HepG2 (cell line): ENCODE results near the gene GFPT1. TPM values are rescaled to one million over a fixed set of nuclear protein-coding genes. Genes with fewer than 3 reads are reported as not detected.

Source experiments
- NBN ChIP-seq: fragments of 450-650 bp; conservative IDR thresholded peaks from 2 replicates; pipeline ENCODE4 v1.6.1; 2017
- RFX1 ChIP-seq: fragments of 450-650 bp; IDR thresholded peaks from 2 replicates; pipeline ENCODE4 v1.6.1; 2017
- SMAD1 ChIP-seq: sonication (generic); formaldehyde crosslinking; IDR thresholded peaks from 2 replicates; pipeline ENCODE4 v1.4.0; 2020; ENCODE audit warnings: missing genetic modification reagents, low read depth, mild to moderate bottlenecking, borderline replicate concordance
- polyA plus RNA-seq, 8 experiments: library from polyadenylated mRNA; depleted of rRNA in 3 of 8; stranded (reverse) in 7 of 8; unstranded in 1 of 8; fragments of >200 nt; fragmentation: Illumina TruSeq in 4 of 8; extraction: Trizol in 4 of 8; gene quantifications; 2 replicates each; pipeline versions ENCODE4 v1.2.1 to v1.2.3, GENCODE V29; 2011 to 2016; ENCODE audit warnings: low read depth in 4 of 8, missing spikeins in 1 of 8, mixed read lengths in 1 of 8; ENCODE audit not compliant: insufficient read depth in 1 of 8
- total RNA-seq, 5 experiments: library from RNA; depleted of rRNA; stranded (reverse); fragments of >200 nt; fragmentation: Illumina TruSeq; extraction: Trizol; gene quantifications; 2 replicates each; pipeline ENCODE4 v1.2.3, GENCODE V29; 2016; ENCODE audit warnings: low read depth in 1 of 5
- TF ChIP-seq, protein P1 (sequence below): sonication (generic); formaldehyde crosslinking; IDR thresholded peaks from 2 replicates; pipeline ENCODE4 v1.5.1; 2020; ENCODE audit warnings: missing genetic modification reagents, mild to moderate bottlenecking, borderline replicate concordance
- TF ChIP-seq, protein P2 (sequence below), 2 experiments: IDR thresholded peaks; 2 replicates each; pipeline ENCODE4 v1.6.1; 2011 to 2012; ENCODE audit warnings: low read length in 2 of 2, borderline replicate concordance in 1 of 2, low read depth in 1 of 2, mild to moderate bottlenecking in 1 of 2, moderate library complexity in 1 of 2
- TF ChIP-seq, protein P3 (sequence below): sonication (generic); formaldehyde crosslinking; IDR thresholded peaks from 2 replicates; pipeline ENCODE4 v1.5.0; 2020; ENCODE audit warnings: mild to moderate bottlenecking, missing genetic modification reagents, borderline replicate concordance
- TF ChIP-seq, protein P4 (sequence below): sonication (generic); formaldehyde crosslinking; IDR thresholded peaks from 2 replicates; pipeline ENCODE4 v1.5.0; 2020; ENCODE audit warnings: mild to moderate bottlenecking, missing genetic modification reagents
- TF ChIP-seq, protein P5 (sequence below): sonication (generic); formaldehyde crosslinking; IDR thresholded peaks from 2 replicates; pipeline ENCODE4 v1.4.0; 2020; ENCODE audit warnings: missing genetic modification reagents
- TF ChIP-seq, protein P6 (sequence below): sonication (generic); formaldehyde crosslinking; IDR thresholded peaks from 2 replicates; pipeline ENCODE4 v1.5.1; 2020; ENCODE audit warnings: mild to moderate bottlenecking, missing genetic modification reagents, borderline replicate concordance

The GFPT1 gene
- total and polyA plus RNA-seq, 2 of the 13 experiments (the other 11 are each of a cell fraction or from before 2014, with no cell fraction given) = 24.0 to 84.9 TPM

DNA sequence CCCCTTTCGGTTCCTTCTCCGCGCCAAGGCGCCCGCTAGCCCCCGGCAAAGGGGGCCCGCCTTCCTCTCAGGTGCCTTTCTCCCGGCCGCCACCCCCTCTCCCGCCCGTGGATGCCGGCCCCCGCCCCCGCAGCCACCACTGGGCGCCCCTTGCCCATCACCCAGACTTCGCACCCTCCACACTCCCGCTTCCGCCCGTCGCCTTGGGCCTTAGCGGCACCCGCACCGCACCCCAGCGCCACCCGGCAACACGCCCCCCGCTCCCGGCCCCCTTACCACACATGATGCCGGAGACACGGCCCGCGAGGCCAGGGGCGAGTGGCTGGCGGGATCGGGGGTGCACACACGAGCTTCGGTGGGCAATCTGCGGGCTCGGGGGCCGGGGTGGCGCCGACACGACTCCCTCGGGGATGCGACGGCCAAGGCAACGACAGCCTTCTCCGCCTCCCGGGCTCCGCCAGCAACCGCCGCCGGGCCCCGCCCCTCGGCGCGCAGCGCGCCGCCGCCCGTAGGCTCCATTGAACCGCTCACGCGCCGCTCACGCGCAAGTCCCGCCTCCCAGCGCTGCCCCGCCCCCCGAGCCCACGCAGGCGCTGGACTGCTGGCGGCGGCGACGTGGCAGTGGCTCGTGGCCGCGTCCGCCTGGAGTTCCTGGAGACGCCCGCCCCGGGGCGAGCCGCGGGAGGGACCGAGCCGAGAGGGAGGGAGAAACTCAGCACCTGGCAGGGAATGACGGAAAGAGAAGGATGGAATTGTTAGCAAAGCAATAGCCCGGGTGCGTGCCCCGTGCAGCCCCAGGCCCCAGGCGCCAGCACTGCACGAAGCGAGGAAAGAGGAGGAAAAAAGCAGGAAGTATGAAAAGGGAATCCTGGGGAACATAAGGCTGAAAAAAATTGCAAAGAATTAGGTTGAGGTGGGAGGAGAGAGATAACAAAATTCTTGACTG, at the start of gene GFPT1 (continued):
- TF ChIP-seq, protein P1, sequence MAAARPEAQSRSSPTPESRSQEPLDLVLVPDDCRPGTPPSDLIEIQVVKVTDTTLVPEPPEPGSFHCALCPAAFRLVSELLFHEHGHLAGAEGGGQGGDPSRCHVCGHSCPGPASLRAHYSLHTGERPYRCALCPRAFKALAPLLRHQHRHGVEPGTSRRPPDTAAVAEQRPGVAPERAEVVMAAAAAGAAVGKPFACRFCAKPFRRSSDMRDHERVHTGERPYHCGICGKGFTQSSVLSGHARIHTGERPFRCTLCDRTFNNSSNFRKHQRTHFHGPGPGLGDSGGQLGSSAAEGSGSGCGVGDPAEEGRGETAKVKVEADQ (CRISPR knock-in tag) = peak; percentile 97; the same call in 1 of the 2 replicates
- TF ChIP-seq SMAD1 (peak; percentile 91), NBN (no peak), RFX1 (no peak)
- TF ChIP-seq, protein P2, sequence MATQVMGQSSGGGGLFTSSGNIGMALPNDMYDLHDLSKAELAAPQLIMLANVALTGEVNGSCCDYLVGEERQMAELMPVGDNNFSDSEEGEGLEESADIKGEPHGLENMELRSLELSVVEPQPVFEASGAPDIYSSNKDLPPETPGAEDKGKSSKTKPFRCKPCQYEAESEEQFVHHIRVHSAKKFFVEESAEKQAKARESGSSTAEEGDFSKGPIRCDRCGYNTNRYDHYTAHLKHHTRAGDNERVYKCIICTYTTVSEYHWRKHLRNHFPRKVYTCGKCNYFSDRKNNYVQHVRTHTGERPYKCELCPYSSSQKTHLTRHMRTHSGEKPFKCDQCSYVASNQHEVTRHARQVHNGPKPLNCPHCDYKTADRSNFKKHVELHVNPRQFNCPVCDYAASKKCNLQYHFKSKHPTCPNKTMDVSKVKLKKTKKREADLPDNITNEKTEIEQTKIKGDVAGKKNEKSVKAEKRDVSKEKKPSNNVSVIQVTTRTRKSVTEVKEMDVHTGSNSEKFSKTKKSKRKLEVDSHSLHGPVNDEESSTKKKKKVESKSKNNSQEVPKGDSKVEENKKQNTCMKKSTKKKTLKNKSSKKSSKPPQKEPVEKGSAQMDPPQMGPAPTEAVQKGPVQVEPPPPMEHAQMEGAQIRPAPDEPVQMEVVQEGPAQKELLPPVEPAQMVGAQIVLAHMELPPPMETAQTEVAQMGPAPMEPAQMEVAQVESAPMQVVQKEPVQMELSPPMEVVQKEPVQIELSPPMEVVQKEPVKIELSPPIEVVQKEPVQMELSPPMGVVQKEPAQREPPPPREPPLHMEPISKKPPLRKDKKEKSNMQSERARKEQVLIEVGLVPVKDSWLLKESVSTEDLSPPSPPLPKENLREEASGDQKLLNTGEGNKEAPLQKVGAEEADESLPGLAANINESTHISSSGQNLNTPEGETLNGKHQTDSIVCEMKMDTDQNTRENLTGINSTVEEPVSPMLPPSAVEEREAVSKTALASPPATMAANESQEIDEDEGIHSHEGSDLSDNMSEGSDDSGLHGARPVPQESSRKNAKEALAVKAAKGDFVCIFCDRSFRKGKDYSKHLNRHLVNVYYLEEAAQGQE (IDR thresholded peaks at IDR 0.05; ENCODE audit: borderline replicate concordance in 1 of 2, low read depth in 1 of 2, low read length in 2 of 2) = peak in 1 of 2 experiments; percentile 60; a peak in 1 of 4 replicates
- TF ChIP-seq, protein P3, sequence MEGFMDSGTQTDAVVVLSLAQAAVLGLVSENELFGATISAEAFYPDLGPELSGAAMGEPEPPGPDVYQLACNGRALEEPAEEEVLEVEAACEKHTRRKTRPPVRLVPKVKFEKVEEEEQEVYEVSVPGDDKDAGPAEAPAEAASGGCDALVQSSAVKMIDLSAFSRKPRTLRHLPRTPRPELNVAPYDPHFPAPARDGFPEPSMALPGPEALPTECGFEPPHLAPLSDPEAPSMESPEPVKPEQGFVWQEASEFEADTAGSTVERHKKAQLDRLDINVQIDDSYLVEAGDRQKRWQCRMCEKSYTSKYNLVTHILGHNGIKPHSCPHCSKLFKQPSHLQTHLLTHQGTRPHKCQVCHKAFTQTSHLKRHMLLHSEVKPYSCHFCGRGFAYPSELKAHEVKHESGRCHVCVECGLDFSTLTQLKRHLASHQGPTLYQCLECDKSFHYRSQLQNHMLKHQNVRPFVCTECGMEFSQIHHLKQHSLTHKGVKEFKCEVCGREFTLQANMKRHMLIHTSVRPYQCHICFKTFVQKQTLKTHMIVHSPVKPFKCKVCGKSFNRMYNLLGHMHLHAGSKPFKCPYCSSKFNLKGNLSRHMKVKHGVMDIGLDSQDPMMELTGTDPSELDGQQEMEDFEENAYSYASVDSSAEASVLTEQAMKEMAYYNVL (CRISPR knock-in tag) = peak; percentile 68
- TF ChIP-seq, protein P4, sequence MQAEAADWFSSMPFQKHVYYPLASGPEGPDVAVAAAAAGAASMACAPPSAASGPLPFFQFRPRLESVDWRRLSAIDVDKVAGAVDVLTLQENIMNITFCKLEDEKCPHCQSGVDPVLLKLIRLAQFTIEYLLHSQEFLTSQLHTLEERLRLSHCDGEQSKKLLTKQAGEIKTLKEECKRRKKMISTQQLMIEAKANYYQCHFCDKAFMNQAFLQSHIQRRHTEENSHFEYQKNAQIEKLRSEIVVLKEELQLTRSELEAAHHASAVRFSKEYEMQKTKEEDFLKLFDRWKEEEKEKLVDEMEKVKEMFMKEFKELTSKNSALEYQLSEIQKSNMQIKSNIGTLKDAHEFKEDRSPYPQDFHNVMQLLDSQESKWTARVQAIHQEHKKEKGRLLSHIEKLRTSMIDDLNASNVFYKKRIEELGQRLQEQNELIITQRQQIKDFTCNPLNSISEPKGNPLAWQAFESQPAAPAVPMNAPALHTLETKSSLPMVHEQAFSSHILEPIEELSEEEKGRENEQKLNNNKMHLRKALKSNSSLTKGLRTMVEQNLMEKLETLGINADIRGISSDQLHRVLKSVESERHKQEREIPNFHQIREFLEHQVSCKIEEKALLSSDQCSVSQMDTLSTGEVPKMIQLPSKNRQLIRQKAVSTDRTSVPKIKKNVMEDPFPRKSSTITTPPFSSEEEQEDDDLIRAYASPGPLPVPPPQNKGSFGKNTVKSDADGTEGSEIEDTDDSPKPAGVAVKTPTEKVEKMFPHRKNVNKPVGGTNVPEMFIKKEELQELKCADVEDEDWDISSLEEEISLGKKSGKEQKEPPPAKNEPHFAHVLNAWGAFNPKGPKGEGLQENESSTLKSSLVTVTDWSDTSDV = peak; percentile 77
- TF ChIP-seq, protein P5, sequence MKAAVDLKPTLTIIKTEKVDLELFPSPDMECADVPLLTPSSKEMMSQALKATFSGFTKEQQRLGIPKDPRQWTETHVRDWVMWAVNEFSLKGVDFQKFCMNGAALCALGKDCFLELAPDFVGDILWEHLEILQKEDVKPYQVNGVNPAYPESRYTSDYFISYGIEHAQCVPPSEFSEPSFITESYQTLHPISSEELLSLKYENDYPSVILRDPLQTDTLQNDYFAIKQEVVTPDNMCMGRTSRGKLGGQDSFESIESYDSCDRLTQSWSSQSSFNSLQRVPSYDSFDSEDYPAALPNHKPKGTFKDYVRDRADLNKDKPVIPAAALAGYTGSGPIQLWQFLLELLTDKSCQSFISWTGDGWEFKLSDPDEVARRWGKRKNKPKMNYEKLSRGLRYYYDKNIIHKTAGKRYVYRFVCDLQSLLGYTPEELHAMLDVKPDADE (CRISPR knock-in tag) = 0 out of 2 replicates have a peak, but pooled peaks have one; percentile 14
- TF ChIP-seq, protein P6, sequence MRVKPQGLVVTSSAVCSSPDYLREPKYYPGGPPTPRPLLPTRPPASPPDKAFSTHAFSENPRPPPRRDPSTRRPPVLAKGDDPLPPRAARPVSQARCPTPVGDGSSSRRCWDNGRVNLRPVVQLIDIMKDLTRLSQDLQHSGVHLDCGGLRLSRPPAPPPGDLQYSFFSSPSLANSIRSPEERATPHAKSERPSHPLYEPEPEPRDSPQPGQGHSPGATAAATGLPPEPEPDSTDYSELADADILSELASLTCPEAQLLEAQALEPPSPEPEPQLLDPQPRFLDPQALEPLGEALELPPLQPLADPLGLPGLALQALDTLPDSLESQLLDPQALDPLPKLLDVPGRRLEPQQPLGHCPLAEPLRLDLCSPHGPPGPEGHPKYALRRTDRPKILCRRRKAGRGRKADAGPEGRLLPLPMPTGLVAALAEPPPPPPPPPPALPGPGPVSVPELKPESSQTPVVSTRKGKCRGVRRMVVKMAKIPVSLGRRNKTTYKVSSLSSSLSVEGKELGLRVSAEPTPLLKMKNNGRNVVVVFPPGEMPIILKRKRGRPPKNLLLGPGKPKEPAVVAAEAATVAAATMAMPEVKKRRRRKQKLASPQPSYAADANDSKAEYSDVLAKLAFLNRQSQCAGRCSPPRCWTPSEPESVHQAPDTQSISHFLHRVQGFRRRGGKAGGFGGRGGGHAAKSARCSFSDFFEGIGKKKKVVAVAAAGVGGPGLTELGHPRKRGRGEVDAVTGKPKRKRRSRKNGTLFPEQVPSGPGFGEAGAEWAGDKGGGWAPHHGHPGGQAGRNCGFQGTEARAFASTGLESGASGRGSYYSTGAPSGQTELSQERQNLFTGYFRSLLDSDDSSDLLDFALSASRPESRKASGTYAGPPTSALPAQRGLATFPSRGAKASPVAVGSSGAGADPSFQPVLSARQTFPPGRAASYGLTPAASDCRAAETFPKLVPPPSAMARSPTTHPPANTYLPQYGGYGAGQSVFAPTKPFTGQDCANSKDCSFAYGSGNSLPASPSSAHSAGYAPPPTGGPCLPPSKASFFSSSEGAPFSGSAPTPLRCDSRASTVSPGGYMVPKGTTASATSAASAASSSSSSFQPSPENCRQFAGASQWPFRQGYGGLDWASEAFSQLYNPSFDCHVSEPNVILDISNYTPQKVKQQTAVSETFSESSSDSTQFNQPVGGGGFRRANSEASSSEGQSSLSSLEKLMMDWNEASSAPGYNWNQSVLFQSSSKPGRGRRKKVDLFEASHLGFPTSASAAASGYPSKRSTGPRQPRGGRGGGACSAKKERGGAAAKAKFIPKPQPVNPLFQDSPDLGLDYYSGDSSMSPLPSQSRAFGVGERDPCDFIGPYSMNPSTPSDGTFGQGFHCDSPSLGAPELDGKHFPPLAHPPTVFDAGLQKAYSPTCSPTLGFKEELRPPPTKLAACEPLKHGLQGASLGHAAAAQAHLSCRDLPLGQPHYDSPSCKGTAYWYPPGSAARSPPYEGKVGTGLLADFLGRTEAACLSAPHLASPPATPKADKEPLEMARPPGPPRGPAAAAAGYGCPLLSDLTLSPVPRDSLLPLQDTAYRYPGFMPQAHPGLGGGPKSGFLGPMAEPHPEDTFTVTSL (CRISPR knock-in tag) = no peak; the same call in 1 of the 2 replicates
